Testis (tissue), 3 donors: ENCODE data around the gene ERC2. TPM values are rescaled to one million over a fixed set of nuclear protein-coding genes. Genes with fewer than 3 reads are reported as not detected.

Experiments used
- DNase-seq: peaks from one replicate; pipeline ENCODE4 v3.0.0-alpha.2; 2019
- H3K27ac ChIP-seq, 2 donors: fragments of 200-600 bp; sonication (generic); one replicate each; pipeline ENCODE4 v1.5.1; 2019
- H3K27me3 ChIP-seq: fragments of 200-600 bp; sonication (generic); one replicate; pipeline ENCODE4 v1.5.1; 2019
- H3K36me3 ChIP-seq: fragments of 200-600 bp; sonication (generic); one replicate; pipeline ENCODE4 v1.5.1; 2017; ENCODE audit warnings: low read depth; ENCODE audit errors: missing control alignments
- H3K4me1 ChIP-seq: fragments of 200-600 bp; sonication (generic); one replicate; pipeline ENCODE4 v1.5.1; 2019
- H3K4me3 ChIP-seq, 2 donors: fragments of 200-600 bp; sonication (generic); one replicate each; pipeline ENCODE4 v1.5.1; 2017 to 2019
- H3K9me3 ChIP-seq: fragments of 200-600 bp; sonication (generic); one replicate; pipeline ENCODE4 v1.5.1; 2017
- POLR2A ChIP-seq: fragments of 450-650 bp; IDR thresholded peaks from one replicate; pipeline ENCODE4 v1.6.1; 2017; ENCODE audit warnings: antibody characterized with exemption, mild to moderate bottlenecking, moderate library complexity
- WGBS, 2 donors: methylation state at CpG; one replicate each; pipeline ENCODE4 v1.1.5; 2018; 5-methylcytosine and 5-hydroxymethylcytosine counted together
- intact Hi-C: fragments of 100-400 bp; cut with DNase I; formaldehyde crosslinking; loops from one replicate; pipeline ENCODE4 v1.15.1; 2023; ENCODE audit warnings: low total_unique reads
- polyA plus RNA-seq: library from polyadenylated mRNA; stranded (reverse); fragments of 350-450 nt; fragmentation: Illumina TruSeq; extraction: RNeasy Lipid Tissue Mini Kit (QIAGEN cat#74804); gene quantifications from one replicate; pipeline ENCODE4 v1.2.3, GENCODE V29; 2014; ENCODE audit warnings: low read depth, low replicate concordance; ENCODE audit not compliant: insufficient read depth
- total RNA-seq, 2 donors: library from RNA; depleted of rRNA; stranded (reverse); fragments of >200 nt; gene quantifications; one replicate each; pipeline ENCODE4 v1.2.3, GENCODE V29; 2016
- TF ChIP-seq, protein P1 (sequence below), 3 experiments: fragments of 450-650 bp in 2 of 3; fragments of 200-600 bp in 1 of 3; sonication (generic) in 1 of 3; IDR thresholded peaks; one replicate each; pipeline ENCODE4 v1.5.1; 2016 to 2019; ENCODE audit warnings: antibody characterized with exemption in 3 of 3, mild to moderate bottlenecking in 2 of 3, moderate library complexity in 1 of 3

The ERC2 gene
- total and polyA plus RNA-seq, 3 donors from 2014 or later: 1.9 to 6.1 (median 5.9) TPM

- WGBS, 2 donors: 78 to 80% methylated on average over 5 of the region's 5 CpGs
- no peak overlapping the region for H3K27ac ChIP-seq
- TF ChIP-seq POLR2A: no peak
- TF ChIP-seq, protein P1, sequence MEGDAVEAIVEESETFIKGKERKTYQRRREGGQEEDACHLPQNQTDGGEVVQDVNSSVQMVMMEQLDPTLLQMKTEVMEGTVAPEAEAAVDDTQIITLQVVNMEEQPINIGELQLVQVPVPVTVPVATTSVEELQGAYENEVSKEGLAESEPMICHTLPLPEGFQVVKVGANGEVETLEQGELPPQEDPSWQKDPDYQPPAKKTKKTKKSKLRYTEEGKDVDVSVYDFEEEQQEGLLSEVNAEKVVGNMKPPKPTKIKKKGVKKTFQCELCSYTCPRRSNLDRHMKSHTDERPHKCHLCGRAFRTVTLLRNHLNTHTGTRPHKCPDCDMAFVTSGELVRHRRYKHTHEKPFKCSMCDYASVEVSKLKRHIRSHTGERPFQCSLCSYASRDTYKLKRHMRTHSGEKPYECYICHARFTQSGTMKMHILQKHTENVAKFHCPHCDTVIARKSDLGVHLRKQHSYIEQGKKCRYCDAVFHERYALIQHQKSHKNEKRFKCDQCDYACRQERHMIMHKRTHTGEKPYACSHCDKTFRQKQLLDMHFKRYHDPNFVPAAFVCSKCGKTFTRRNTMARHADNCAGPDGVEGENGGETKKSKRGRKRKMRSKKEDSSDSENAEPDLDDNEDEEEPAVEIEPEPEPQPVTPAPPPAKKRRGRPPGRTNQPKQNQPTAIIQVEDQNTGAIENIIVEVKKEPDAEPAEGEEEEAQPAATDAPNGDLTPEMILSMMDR (IDR thresholded peaks at IDR 0.05): no peak
- H3K27me3 ChIP-seq: no peaks in the 10 kb centered on the region
- H3K36me3 ChIP-seq: no peaks in the 10 kb centered on the region
- DNase-seq: no peak
- no peak overlapping the region for H3K4me3 ChIP-seq
- no peaks in the 10 kb centered on the region for H3K9me3 ChIP-seq
- peaks cover 9% of the 10 kb centered on the region for H3K4me1 ChIP-seq
- intact Hi-C loops: no loop called here
These were observed 975.3 kb downstream of the ERC2 start for GRCh38 chr3:55492976-55493375.

DNA sequence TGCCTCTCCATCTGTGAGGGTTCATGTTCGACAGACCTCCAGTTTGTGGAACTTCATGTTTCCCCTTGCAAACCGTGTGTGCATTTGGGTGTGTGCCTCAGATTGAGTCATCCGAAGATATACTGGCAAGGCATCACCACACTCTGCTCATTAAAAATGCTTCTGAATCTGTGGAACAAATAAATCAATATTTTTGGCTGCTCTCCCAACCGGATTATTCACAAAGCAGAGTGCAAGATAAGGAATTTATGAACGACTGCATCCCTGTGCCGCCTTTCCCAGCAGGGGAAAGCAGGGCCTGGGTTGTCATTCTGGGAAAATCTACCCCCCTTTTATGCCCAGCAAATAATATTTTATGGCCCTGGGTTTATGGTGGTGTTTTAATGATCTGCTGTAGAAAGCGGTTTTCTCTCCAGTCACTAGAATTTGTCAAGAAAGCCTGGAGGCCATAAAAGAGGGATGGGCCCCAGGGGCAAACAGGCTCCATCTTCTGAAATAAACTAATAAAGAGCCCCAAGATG is 976.9 kb downstream of the ERC2 start:
- 70% methylated on average over 7 of the region's 7 CpGs for WGBS, 2 donors
- Histone ChIP-seq H3K27me3 (no peaks in the 10 kb centered on the region), H3K27ac (no peak overlapping the region), H3K36me3 (no peaks in the 10 kb centered on the region), H3K9me3 (no peaks in the 10 kb centered on the region), H3K4me1 (peaks cover 9% of the 10 kb centered on the region), H3K4me3 (no peak overlapping the region)
- TF ChIP-seq, protein P1 (IDR thresholded peaks at IDR 0.05): no peak
- intact Hi-C loops: no loop called here
- peak; percentile 26 for DNase-seq

GRCh38 chr3:55490276-55490913 is 977.9 kb downstream of the ERC2 start:
- 38 to 48% methylated on average over 3 of the region's 3 CpGs for WGBS, 2 donors
- H3K27ac ChIP-seq: no peak overlapping the region
- H3K4me1 ChIP-seq: peaks cover 9% of the 10 kb centered on the region
- DNase-seq: no peak
- no peaks in the 10 kb centered on the region for H3K9me3 ChIP-seq
- no peaks in the 10 kb centered on the region for H3K27me3 ChIP-seq
- no peak overlapping the region for H3K4me3 ChIP-seq
- TF ChIP-seq, protein P1 (IDR thresholded peaks at IDR 0.05): no peak
- TF ChIP-seq POLR2A: no peak
- intact Hi-C loops: no loop called here
- H3K36me3 ChIP-seq: no peaks in the 10 kb centered on the region

- Histone ChIP-seq H3K4me1 (peaks cover 11% of the 10 kb centered on the region), H3K27me3 (no peaks in the 10 kb centered on the region), H3K9me3 (no peaks in the 10 kb centered on the region), H3K27ac (no peak overlapping the region), H3K4me3 (no peak overlapping the region), H3K36me3 (no peaks in the 10 kb centered on the region)
- intact Hi-C loops: loop anchor here (10.0 kb wide), 1 partner anchor 555 kb away; no protein-coding TSS in a partner anchor
- WGBS, 2 donors: 17 to 34% methylated on average over 13 to 17 of the region's 17 CpGs
- TF ChIP-seq, protein P1 (IDR thresholded peaks at IDR 0.05): no peak
- no peak for TF ChIP-seq POLR2A
- peak; percentile 29 for DNase-seq
These were observed 978.5 kb downstream of the ERC2 start for GRCh38 chr3:55489798-55490132.
